Neuronal stem cell (in vitro differentiated cells): ENCODE results near the gene COL5A1.

Experiments used
- DNase-seq: peaks from one replicate; pipeline ENCODE4 v3.0.0-alpha.2; 2013; ENCODE audit warnings: low spot score
- H2AFZ ChIP-seq: one replicate; pipeline ENCODE4 v1.6.1; 2013; ENCODE audit warnings: mild to moderate bottlenecking, low read length, inconsistent platforms
- H2AK5ac ChIP-seq: 2 replicates; pipeline ENCODE4 v1.6.1; 2013; ENCODE audit warnings: low read depth, mild to moderate bottlenecking, inconsistent platforms, low read length, moderate library complexity, mixed read lengths
- H2BK120ac ChIP-seq: 2 replicates; pipeline ENCODE4 v1.6.1; 2013; ENCODE audit warnings: low read depth, mild to moderate bottlenecking, inconsistent platforms, low read length, moderate library complexity, mixed read lengths
- H2BK12ac ChIP-seq: one replicate; pipeline ENCODE4 v1.6.1; 2013; ENCODE audit warnings: low read length, inconsistent platforms
- H2BK15ac ChIP-seq: 2 replicates; pipeline ENCODE4 v1.6.1; 2013; ENCODE audit warnings: mild to moderate bottlenecking, low read length, inconsistent platforms, mixed read lengths
- H2BK5ac ChIP-seq: one replicate; pipeline ENCODE4 v1.6.1; 2013; ENCODE audit warnings: inconsistent platforms, mild to moderate bottlenecking, low read length, moderate library complexity
- H3K14ac ChIP-seq: one replicate; pipeline ENCODE4 v1.6.1; 2013; ENCODE audit warnings: low read length, inconsistent platforms
- H3K18ac ChIP-seq: 2 replicates; pipeline ENCODE4 v1.6.1; 2013; ENCODE audit warnings: low read length, inconsistent platforms
- H3K23ac ChIP-seq: 2 replicates; pipeline ENCODE4 v1.6.1; 2013; ENCODE audit warnings: low read depth, mild to moderate bottlenecking, mixed read lengths, low read length, inconsistent platforms; ENCODE audit not compliant: poor library complexity
- H3K27ac ChIP-seq: replicated peaks from 3 replicates; pipeline ENCODE4 v1.5.1; 2013; ENCODE audit warnings: low read length, inconsistent platforms
- H3K27me3 ChIP-seq, 3 experiments: 2 replicates each; pipeline ENCODE4 v1.6.1; 2013; ENCODE audit warnings: low read length in 3 of 3, mild to moderate bottlenecking in 2 of 3, inconsistent platforms in 1 of 3, low read depth in 1 of 3, mixed read lengths in 1 of 3, moderate library complexity in 1 of 3; ENCODE audit not compliant: control insufficient read depth in 3 of 3, insufficient read depth in 3 of 3
- H3K36me3 ChIP-seq, 2 donors: replicated peaks in 1 of 2; 2 replicates each; pipeline ENCODE4 v1.6.1; 2013; ENCODE audit warnings: low read length in 2 of 2; ENCODE audit not compliant: control insufficient read depth in 2 of 2, insufficient read depth in 2 of 2
- H3K4ac ChIP-seq: 2 replicates; pipeline ENCODE4 v1.6.1; 2013; ENCODE audit warnings: inconsistent platforms, mild to moderate bottlenecking, low read length, moderate library complexity
- H3K4me1 ChIP-seq, 2 donors: 1 replicate in 1 of 2; 2 replicates in 1 of 2; pipeline ENCODE4 v1.6.1; 2013; ENCODE audit warnings: low read length in 2 of 2, low read depth in 1 of 2; ENCODE audit not compliant: control insufficient read depth in 2 of 2, insufficient read depth in 1 of 2
- H3K4me2 ChIP-seq: one replicate; pipeline ENCODE4 v1.6.1; 2013; ENCODE audit warnings: mild to moderate bottlenecking, low read length, inconsistent platforms; ENCODE audit not compliant: insufficient read depth, poor library complexity, severe bottlenecking
- H3K4me3 ChIP-seq, 2 donors: 2 replicates each; pipeline ENCODE4 v1.5.1; 2013; ENCODE audit warnings: low read length in 2 of 2, mild to moderate bottlenecking in 2 of 2, inconsistent platforms in 1 of 2, moderate library complexity in 1 of 2
- H3K79me1 ChIP-seq: one replicate; pipeline ENCODE4 v1.6.1; 2013; ENCODE audit warnings: low read depth, mild to moderate bottlenecking, inconsistent platforms, low read length, moderate library complexity
- H3K9ac ChIP-seq: one replicate; pipeline ENCODE4 v1.6.1; 2013; ENCODE audit warnings: mild to moderate bottlenecking, low read depth, low read length, inconsistent platforms; ENCODE audit not compliant: poor library complexity
- H3K9me3 ChIP-seq, 2 donors: replicated peaks in 1 of 2; 2 replicates each; pipeline versions ENCODE3 to v1.6.1; 2013; ENCODE audit warnings: low read length in 2 of 2, mild to moderate bottlenecking in 2 of 2, inconsistent platforms in 1 of 2, low read depth in 1 of 2, mixed read lengths in 1 of 2, moderate library complexity in 1 of 2; ENCODE audit not compliant: control insufficient read depth in 2 of 2, insufficient read depth in 1 of 2
- H4K8ac ChIP-seq: one replicate; pipeline ENCODE4 v1.6.1; 2013; ENCODE audit warnings: low read depth, mild to moderate bottlenecking, inconsistent platforms, low read length, moderate library complexity
- H4K91ac ChIP-seq: one replicate; pipeline ENCODE4 v1.6.1; 2013; ENCODE audit warnings: low read length, low read depth, mild to moderate bottlenecking, inconsistent platforms; ENCODE audit not compliant: poor library complexity
- WGBS, 2 donors: extraction: QIAGEN DNeasy Blood & Tissue Kit; methylation state at CpG; one replicate each; pipeline ENCODE4 v1.1.7; 2013; ENCODE audit warnings: missing lambda C conversion rate in 2 of 2, mixed read lengths in 1 of 2; ENCODE audit not compliant: insufficient read length in 2 of 2, insufficient replicate concordance in 1 of 2; ENCODE audit errors: extremely low coverage in 2 of 2; 5-methylcytosine and 5-hydroxymethylcytosine counted together

COL5A1 gene

GRCh38 chr9:134648701-134649530, 7.3 kb downstream of the COL5A1 start:
- Histone ChIP-seq H3K27ac (no peak overlapping the region), H2AK5ac (peak overlapping the region; percentile 49), H4K91ac (no peak overlapping the region), H3K9me3 (peaks cover 0 to 2% of the 10 kb centered on the region in 2 donors), H3K4ac (no peak overlapping the region), H3K23ac (peak overlapping the region; percentile 75), H4K8ac (no peak overlapping the region), H2BK120ac (no peak overlapping the region), H2BK12ac (no peak overlapping the region), H3K36me3 (no peaks in the 10 kb centered on the region), H2AFZ (no peak overlapping the region), H3K4me2 (no peak overlapping the region), H3K79me1 (peaks cover 7% of the 10 kb centered on the region), H3K9ac (peak overlapping the region; percentile 51), H2BK5ac (no peak overlapping the region), H3K4me1 (peaks cover 0 to 19% of the 10 kb centered on the region in 2 donors), H3K14ac (no peak overlapping the region), H2BK15ac (no peak overlapping the region), H3K27me3 (peaks cover 0 to 31% (median 0%) of the 10 kb centered on the region in 3 experiments), H3K18ac (peak overlapping the region; percentile 27), H3K4me3 (peak overlapping the region in 1 of 2 donors; percentile 10)
- no CpG with 5 or more reads among the region's 20 CpGs for WGBS, 2 donors
- no peak for DNase-seq

DNA sequence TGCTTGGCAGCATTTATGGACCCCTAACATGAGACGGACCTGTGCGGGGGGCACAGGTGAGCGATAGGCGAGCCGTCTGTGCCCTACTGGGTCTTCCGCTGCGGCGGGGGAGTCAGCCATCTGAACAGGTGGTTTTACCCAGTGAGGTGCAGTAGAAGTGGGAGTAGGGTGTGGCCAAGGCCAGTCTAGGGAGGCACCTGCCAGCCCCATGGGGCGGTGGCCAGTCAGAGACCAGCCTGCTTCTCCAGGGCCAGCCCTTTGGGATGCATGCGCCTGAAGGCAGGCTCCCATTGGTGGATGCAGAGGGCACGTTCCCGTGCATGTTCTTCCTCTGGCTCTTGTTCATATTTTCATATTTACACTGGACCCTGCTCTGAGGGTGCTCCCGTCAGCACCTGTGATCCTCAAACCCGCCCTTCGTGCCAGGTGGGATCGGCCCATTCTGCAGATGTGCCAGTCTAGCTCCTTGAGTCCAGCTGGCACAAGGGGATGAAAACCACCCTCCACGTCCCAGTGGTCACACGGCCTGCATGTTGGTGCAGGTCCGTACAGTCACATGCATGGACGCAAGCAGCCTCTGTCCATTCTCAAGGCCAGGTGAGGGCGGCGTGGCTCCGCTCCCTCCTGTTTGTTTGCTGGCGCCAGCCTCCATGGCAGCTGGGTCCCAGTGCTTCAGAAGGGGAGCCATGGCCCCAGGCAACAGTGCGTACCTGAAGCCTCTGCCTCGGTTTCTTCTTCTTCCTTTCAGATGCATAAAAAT, 9.0 kb downstream of the COL5A1 start:
- H3K23ac ChIP-seq: peak overlapping the region; percentile 20
- peaks cover 0 to 2% of the 10 kb centered on the region in 2 donors for H3K9me3 ChIP-seq
- no peak overlapping the region for H2BK5ac ChIP-seq
- WGBS, 2 donors: no CpG with 5 or more reads among the region's 26 CpGs
- no peak overlapping the region for H3K9ac ChIP-seq
- DNase-seq: no peak
- H3K79me1 ChIP-seq: peaks cover 7% of the 10 kb centered on the region
- H2BK12ac ChIP-seq: no peak overlapping the region
- no peak overlapping the region for H3K4ac ChIP-seq
- no peak overlapping the region for H2BK120ac ChIP-seq
- no peaks in the 10 kb centered on the region for H3K36me3 ChIP-seq
- H4K8ac ChIP-seq: no peak overlapping the region
- H3K4me3 ChIP-seq: no peak overlapping the region
- H2AK5ac ChIP-seq: no peak overlapping the region
- H3K18ac ChIP-seq: no peak overlapping the region
- H3K4me1 ChIP-seq: peaks cover 0 to 9% of the 10 kb centered on the region in 2 donors
- no peak overlapping the region for H4K91ac ChIP-seq
- peaks cover 0 to 18% (median 0%) of the 10 kb centered on the region in 3 experiments for H3K27me3 ChIP-seq
- H3K14ac ChIP-seq: no peak overlapping the region
- H3K4me2 ChIP-seq: no peak overlapping the region
- no peak overlapping the region for H2BK15ac ChIP-seq
- no peak overlapping the region for H2AFZ ChIP-seq
- no peak overlapping the region for H3K27ac ChIP-seq

GRCh38 chr9:134651226-134651905, 9.8 kb downstream of the COL5A1 start:
- Histone ChIP-seq H2BK12ac (no peak overlapping the region), H3K9me3 (peaks cover 0 to 2% of the 10 kb centered on the region in 2 donors), H3K36me3 (no peaks in the 10 kb centered on the region), H3K23ac (no peak overlapping the region), H3K27ac (no peak overlapping the region), H3K14ac (no peak overlapping the region), H3K9ac (no peak overlapping the region), H3K4me3 (no peak overlapping the region), H3K27me3 (peaks cover 0 to 11% (median 0%) of the 10 kb centered on the region in 3 experiments), H3K4ac (no peak overlapping the region), H2AFZ (no peak overlapping the region), H2BK15ac (no peak overlapping the region), H4K91ac (no peak overlapping the region), H2BK5ac (no peak overlapping the region), H3K79me1 (peaks cover 7% of the 10 kb centered on the region), H2AK5ac (no peak overlapping the region), H3K4me1 (peaks cover 0 to 5% of the 10 kb centered on the region in 2 donors), H4K8ac (no peak overlapping the region), H3K18ac (no peak overlapping the region), H3K4me2 (no peak overlapping the region), H2BK120ac (no peak overlapping the region)
- no peak for DNase-seq
- whole genome bisulfite sequencing, 2 donors: no CpG with 5 or more reads among the region's 10 CpGs
